PFSK-1 (cell line): ENCODE data around the gene CFD.

ENCODE experiments used
- POLR2AphosphoS5 ChIP-seq: IDR thresholded peaks from 2 replicates; pipeline ENCODE4 v1.6.1; 2012; ENCODE audit warnings: low read depth, mild to moderate bottlenecking, control low read depth, low read length, moderate library complexity
- SIN3A ChIP-seq: IDR thresholded peaks from 2 replicates; pipeline ENCODE4 v1.6.1; 2012; ENCODE audit warnings: mild to moderate bottlenecking, low read length, moderate library complexity, borderline replicate concordance; ENCODE audit not compliant: insufficient read depth
- TAF1 ChIP-seq: IDR thresholded peaks from 2 replicates; pipeline ENCODE4 v1.6.1; 2012; ENCODE audit warnings: low read length, control low read depth, borderline replicate concordance; ENCODE audit not compliant: insufficient read depth
- TF ChIP-seq, protein P1 (sequence below), 2 experiments: IDR thresholded peaks; 2 replicates each; pipeline versions ENCODE4 v1.6.1 to v1.8.0; 2011 to 2012; ENCODE audit warnings: low read depth in 2 of 2, low read length in 2 of 2, control low read depth in 1 of 2, inconsistent platforms in 1 of 2, mild to moderate bottlenecking in 1 of 2, moderate library complexity in 1 of 2; ENCODE audit not compliant: insufficient read depth in 1 of 2

DNA sequence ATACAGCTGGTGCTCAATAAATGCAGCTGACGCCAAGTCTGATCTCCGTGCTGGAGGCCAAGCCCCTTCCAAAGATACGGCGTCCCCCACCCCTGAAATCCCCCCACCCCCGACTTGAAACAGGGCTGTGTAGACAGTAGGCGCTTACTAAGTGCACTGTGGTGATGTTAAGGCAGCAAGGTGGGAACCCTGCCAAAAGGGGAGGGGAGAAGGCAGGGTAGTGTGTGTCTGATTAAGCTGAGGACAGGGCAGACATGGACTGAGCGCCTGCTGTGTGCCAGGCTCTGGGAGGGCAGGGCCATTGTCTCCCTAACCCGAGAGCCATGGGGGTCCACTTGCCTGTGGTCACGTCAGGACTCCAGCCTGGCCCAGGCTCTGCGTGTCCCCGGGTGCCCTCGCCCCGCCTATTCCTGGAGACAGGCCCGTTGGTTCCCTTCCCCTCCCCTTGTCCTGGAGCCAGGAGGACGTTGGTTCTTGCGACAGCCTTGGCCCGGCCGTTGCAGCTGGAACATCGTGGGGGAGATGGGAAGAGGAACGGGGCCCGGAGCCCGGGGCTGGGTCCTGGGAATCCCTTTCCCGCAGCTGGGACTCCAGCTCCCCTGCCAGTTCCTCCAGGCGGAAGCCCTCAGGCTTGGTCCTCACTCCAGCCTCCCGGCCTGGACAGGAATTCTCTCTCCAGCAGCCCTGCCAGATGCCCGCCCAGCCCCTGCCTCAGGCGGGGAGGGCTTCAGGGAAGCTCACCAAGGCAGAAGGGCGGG is 9.1 kb upstream of the CFD start:
- TF ChIP-seq TAF1 (no peak), SIN3A (no peak), POLR2AphosphoS5 (no peak)
- TF ChIP-seq, protein P1, sequence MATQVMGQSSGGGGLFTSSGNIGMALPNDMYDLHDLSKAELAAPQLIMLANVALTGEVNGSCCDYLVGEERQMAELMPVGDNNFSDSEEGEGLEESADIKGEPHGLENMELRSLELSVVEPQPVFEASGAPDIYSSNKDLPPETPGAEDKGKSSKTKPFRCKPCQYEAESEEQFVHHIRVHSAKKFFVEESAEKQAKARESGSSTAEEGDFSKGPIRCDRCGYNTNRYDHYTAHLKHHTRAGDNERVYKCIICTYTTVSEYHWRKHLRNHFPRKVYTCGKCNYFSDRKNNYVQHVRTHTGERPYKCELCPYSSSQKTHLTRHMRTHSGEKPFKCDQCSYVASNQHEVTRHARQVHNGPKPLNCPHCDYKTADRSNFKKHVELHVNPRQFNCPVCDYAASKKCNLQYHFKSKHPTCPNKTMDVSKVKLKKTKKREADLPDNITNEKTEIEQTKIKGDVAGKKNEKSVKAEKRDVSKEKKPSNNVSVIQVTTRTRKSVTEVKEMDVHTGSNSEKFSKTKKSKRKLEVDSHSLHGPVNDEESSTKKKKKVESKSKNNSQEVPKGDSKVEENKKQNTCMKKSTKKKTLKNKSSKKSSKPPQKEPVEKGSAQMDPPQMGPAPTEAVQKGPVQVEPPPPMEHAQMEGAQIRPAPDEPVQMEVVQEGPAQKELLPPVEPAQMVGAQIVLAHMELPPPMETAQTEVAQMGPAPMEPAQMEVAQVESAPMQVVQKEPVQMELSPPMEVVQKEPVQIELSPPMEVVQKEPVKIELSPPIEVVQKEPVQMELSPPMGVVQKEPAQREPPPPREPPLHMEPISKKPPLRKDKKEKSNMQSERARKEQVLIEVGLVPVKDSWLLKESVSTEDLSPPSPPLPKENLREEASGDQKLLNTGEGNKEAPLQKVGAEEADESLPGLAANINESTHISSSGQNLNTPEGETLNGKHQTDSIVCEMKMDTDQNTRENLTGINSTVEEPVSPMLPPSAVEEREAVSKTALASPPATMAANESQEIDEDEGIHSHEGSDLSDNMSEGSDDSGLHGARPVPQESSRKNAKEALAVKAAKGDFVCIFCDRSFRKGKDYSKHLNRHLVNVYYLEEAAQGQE (IDR thresholded peaks at IDR 0.05; ENCODE audit: insufficient read depth in 1 of 2, low read depth in 2 of 2, low read length in 2 of 2), result no peak
